ENCODE results near the gene EIF4E. TPM values are rescaled to one million over a fixed set of nuclear protein-coding genes. Genes with fewer than 3 reads are reported as not detected.
"Not testable (repeated sequence)": the region's sequence is repeated elsewhere in the genome, so short reads cannot be mapped to it uniquely, and the experiment has no call there.

EIF4E gene
- 79.7 TPM for total RNA-seq

- peak; percentile 91 for ATAC-seq
Observed at GRCh38 chr4:98928505-98929340, at the start of gene EIF4E. EIF4E (minus strand) TSS chr4:98929133; CDS start chr4:98929112, 21 bp downstream.

- ATAC-seq: no peak
Observed at GRCh38 chr4:98977557-98977956, 48.6 kb upstream of the EIF4E start.

GRCh38 chr4:98976716-98977115 lies 47.8 kb upstream of the EIF4E start:
- ATAC-seq: no peak

- ATAC-seq: no peak
Observed at GRCh38 chr4:98969878-98970785, 41.2 kb upstream of the EIF4E start.

GRCh38 chr4:98967786-98968329 lies 38.9 kb upstream of the EIF4E start:
- no peak for ATAC-seq

- no peak for ATAC-seq
Observed at GRCh38 chr4:98966926-98967325, 38.0 kb upstream of the EIF4E start.

- ATAC-seq: peak; percentile 66
Observed at GRCh38 chr4:98963538-98964433, 34.9 kb upstream of the EIF4E start.

- ATAC-seq: no peak
Observed at GRCh38 chr4:98961770-98962169, 32.8 kb upstream of the EIF4E start.

- no peak for ATAC-seq
Observed at GRCh38 chr4:98959411-98959810, 30.5 kb upstream of the EIF4E start.

- ATAC-seq: no peak
Observed at GRCh38 chr4:98958065-98958464, 29.1 kb upstream of the EIF4E start.

- no peak for ATAC-seq
Observed at GRCh38 chr4:98955229-98955628, 26.3 kb upstream of the EIF4E start.

GRCh38 chr4:98951710-98952109 lies 22.8 kb upstream of the EIF4E start:
- ATAC-seq: no peak

- peak; percentile 94 for ATAC-seq
Observed at GRCh38 chr4:98950925-98951324, 22.0 kb upstream of the EIF4E start.

GRCh38 chr4:98946359-98946758 lies 17.4 kb upstream of the EIF4E start:
- ATAC-seq: no peak

GRCh38 chr4:98945297-98945850 lies 16.4 kb upstream of the EIF4E start:
- no peak for ATAC-seq

GRCh38 chr4:98939892-98940298 lies 11.0 kb upstream of the EIF4E start:
- ATAC-seq: peak; percentile 38

- no peak for ATAC-seq
Observed at GRCh38 chr4:98939438-98939837, 10.5 kb upstream of the EIF4E start.

GRCh38 chr4:98937986-98938720 lies 9.2 kb upstream of the EIF4E start:
- peak; percentile 73 for ATAC-seq

- ATAC-seq: no peak
Observed at GRCh38 chr4:98935633-98936032, 6.7 kb upstream of the EIF4E start.

- ATAC-seq: not testable (repeated sequence)
Observed at GRCh38 chr4:98934851-98935250, 5.9 kb upstream of the EIF4E start.

- no peak for ATAC-seq
Observed at GRCh38 chr4:98932539-98932938, 3.6 kb upstream of the EIF4E start.

Data from esophagus mucosa (tissue), 1 donor.